PFSK-1 (cell line): Measurements from ENCODE around the gene SLC38A10.

ENCODE experiments used
- FOXP2 ChIP-seq: optimal IDR thresholded peaks from 2 replicates; pipeline ENCODE3; 2011; ENCODE audit warnings: borderline replicate concordance, control low read depth, inconsistent platforms; ENCODE audit not compliant: insufficient read depth; ENCODE audit errors: extremely low read length, extremely low read depth
- POLR2AphosphoS5 ChIP-seq: IDR thresholded peaks from 2 replicates; pipeline ENCODE4 v1.6.1; 2012; ENCODE audit warnings: low read depth, mild to moderate bottlenecking, control low read depth, low read length, moderate library complexity
- SIN3A ChIP-seq: IDR thresholded peaks from 2 replicates; pipeline ENCODE4 v1.6.1; 2012; ENCODE audit warnings: mild to moderate bottlenecking, low read length, moderate library complexity, borderline replicate concordance; ENCODE audit not compliant: insufficient read depth
- TAF1 ChIP-seq: IDR thresholded peaks from 2 replicates; pipeline ENCODE4 v1.6.1; 2012; ENCODE audit warnings: low read length, control low read depth, borderline replicate concordance; ENCODE audit not compliant: insufficient read depth
- TF ChIP-seq, protein P1 (sequence below), 2 experiments: IDR thresholded peaks; 2 replicates each; pipeline versions ENCODE4 v1.6.1 to v1.8.0; 2011 to 2012; ENCODE audit warnings: low read depth in 2 of 2, low read length in 2 of 2, control low read depth in 1 of 2, inconsistent platforms in 1 of 2, mild to moderate bottlenecking in 1 of 2, moderate library complexity in 1 of 2; ENCODE audit not compliant: insufficient read depth in 1 of 2

SLC38A10 gene

DNA sequence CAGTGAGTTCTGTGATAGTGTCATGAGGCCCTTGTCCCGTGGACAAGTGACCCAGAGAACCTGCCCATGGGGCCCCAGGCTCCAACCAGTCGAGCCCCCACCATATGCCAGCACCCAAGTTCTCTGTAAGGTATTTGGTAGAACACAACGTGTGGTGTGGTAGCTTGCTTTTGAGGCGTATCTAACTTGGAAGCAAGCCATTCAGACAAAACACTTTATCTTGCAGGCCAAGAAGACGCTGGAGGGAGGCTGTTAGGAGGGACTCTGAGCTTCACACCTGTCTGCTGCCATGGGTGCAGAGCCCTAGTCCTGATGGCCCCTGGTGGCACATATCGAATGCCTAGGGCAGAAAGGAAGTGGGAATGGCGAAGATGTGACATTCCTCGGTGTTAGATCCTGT lies 54.3 kb downstream of the SLC38A10 start:
- TF ChIP-seq POLR2AphosphoS5, result no peak
- TF ChIP-seq, protein P1, sequence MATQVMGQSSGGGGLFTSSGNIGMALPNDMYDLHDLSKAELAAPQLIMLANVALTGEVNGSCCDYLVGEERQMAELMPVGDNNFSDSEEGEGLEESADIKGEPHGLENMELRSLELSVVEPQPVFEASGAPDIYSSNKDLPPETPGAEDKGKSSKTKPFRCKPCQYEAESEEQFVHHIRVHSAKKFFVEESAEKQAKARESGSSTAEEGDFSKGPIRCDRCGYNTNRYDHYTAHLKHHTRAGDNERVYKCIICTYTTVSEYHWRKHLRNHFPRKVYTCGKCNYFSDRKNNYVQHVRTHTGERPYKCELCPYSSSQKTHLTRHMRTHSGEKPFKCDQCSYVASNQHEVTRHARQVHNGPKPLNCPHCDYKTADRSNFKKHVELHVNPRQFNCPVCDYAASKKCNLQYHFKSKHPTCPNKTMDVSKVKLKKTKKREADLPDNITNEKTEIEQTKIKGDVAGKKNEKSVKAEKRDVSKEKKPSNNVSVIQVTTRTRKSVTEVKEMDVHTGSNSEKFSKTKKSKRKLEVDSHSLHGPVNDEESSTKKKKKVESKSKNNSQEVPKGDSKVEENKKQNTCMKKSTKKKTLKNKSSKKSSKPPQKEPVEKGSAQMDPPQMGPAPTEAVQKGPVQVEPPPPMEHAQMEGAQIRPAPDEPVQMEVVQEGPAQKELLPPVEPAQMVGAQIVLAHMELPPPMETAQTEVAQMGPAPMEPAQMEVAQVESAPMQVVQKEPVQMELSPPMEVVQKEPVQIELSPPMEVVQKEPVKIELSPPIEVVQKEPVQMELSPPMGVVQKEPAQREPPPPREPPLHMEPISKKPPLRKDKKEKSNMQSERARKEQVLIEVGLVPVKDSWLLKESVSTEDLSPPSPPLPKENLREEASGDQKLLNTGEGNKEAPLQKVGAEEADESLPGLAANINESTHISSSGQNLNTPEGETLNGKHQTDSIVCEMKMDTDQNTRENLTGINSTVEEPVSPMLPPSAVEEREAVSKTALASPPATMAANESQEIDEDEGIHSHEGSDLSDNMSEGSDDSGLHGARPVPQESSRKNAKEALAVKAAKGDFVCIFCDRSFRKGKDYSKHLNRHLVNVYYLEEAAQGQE (IDR thresholded peaks at IDR 0.05; ENCODE audit: insufficient read depth in 1 of 2, low read depth in 2 of 2, low read length in 2 of 2), result no peak
- no peak for TF ChIP-seq FOXP2
- no peak for TF ChIP-seq TAF1
- no peak for TF ChIP-seq SIN3A

DNA sequence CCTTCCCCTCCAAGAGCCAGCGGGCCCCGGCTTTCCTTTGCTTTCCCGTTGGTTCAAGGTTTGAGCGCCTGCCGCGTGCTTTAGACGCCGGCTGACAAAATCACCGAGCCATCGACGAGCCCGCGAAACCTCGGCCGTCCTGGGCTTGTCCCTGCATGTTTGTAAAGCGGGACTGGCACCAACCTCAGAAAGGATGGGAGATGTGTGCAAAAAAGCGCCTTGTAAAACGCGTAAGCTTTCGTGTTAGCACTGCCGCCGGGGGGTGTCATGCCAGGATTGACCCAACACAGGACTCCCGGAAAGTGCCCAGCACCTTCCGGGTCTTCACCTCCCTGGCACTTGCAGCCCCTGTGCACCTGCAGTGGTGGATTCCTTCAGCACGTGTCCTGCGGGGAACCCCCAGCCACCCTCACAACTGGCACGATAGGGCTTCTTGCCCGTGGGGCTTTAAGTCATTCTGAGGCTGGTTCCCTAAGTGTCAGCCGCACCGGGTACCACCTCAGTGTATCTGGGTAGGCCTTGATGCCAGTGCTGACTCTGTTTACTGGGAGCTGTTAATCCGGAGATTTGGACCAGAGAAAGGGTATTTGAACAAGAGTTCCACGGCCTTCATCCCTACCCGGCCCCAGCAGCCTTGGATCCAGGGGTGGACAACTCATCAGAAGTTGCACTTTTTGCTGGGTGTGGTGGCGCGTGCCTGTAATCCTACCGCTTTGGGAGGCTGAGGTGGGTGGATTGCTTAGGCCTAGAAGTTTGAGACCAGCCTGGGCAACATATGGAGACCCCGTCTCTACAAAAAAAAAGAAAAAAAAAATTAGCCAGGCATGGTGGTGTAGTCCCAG lies 55.2 kb downstream of the SLC38A10 start:
- TF ChIP-seq FOXP2 (no peak), TAF1 (no peak), POLR2AphosphoS5 (no peak), SIN3A (no peak)
- TF ChIP-seq, protein P1 (IDR thresholded peaks at IDR 0.05; ENCODE audit: insufficient read depth in 1 of 2, low read depth in 2 of 2, low read length in 2 of 2), result no peak

DNA sequence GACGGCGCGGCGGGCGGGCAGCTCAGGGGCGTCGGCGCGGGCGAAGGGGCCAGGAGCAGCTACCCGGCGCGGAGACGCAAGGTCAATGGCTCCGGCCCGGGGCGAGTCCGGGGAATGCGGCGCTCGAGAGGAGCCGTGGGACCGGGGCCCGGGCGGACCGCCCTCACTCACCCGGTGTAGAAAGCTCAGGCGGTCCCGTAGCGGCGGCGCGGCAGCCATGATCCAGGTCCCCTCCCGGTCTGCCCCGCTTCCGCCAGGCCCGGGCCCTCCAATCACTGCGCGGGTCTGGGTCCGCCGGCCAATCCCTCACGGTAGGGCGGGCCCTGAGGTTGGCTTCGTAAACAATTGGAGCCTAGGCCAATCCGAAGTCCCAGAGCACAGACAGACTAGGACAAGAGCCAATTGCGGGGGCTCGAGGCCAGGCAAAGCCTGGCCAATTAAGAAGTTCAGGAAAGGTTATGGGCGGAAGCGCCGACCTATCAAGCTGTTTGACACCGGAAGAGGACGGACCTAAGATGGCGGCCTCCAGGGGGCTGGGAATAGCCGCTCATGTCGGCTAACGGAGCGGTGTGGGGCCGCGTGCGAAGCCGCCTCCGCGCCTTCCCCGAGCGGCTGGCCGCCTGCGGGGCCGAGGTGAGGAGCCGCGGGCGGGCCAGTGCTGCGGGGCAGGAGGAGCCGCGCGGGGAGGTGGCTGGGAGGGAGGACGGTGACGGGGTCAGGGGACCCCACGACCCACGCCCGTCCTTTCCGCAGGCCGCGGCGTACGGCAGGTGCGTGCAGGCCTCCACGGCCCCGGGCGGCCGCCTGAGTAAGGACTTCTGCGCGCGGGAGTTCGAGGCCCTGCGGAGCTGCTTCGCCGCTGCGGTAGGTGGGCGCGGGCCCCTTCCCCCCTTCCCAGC lies 56.0 kb downstream of the SLC38A10 start, which contains the start of the genes NDUFAF8 and TEPSIN:
TSS of gene NDUFAF8 (plus strand) at position 504 of the 899 bp plus-strand sequence. CDS start at position 550, 46 bp downstream.
TSS of gene TEPSIN (minus strand) at position 241 of the 899 bp plus-strand sequence. CDS start at position 219, 22 bp downstream.
- TF ChIP-seq, protein P1 (IDR thresholded peaks at IDR 0.05; ENCODE audit: insufficient read depth in 1 of 2, low read depth in 2 of 2, low read length in 2 of 2), result no peak
- TF ChIP-seq SIN3A (peak; percentile 38; the same call in 1 of the 2 replicates), POLR2AphosphoS5 (peak; percentile 72), TAF1 (peak; percentile 82; the same call in 1 of the 2 replicates), FOXP2 (peak; percentile 59)

DNA sequence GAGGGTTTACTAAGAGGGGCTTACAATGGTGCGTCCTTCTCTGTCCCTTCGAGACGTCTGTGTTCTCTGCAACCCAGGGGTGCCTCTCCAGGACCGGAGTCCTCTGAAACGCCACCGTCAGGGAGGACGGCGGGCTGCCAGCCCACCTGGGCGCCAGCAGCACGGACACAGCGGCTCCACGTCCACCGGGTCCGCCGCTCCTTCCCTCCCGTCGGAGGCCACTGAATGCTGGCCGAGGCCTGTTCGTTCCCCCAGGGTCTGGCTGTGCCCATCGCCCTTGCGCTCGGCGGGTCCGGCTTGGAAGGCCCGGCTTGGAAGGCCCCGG lies 56.7 kb downstream of the SLC38A10 start:
- TF ChIP-seq SIN3A (no peak), FOXP2 (no peak), TAF1 (no peak), POLR2AphosphoS5 (no peak)
- TF ChIP-seq, protein P1 (IDR thresholded peaks at IDR 0.05; ENCODE audit: insufficient read depth in 1 of 2, low read depth in 2 of 2, low read length in 2 of 2), result no peak
